Dermis blood vessel endothelial cell (primary cell): ENCODE data around the gene PNLIPRP2. TPM values are rescaled to one million over a fixed set of nuclear protein-coding genes. Genes with fewer than 3 reads are reported as not detected.

Experiments used
- DNase-seq: peaks from one replicate; pipeline ENCODE4 v3.0.0; 2010
- total RNA-seq: library from RNA; depleted of rRNA; stranded (reverse); fragments of >200 nt; gene quantifications from 2 replicates; pipeline ENCODE4 v1.2.3, GENCODE V29; 2014

PNLIPRP2 gene
- total RNA-seq, 1 donor from 2014 or later = not detected

- DNase-seq = no peak
These were observed 37.3 kb downstream of the PNLIPRP2 start for GRCh38 chr10:116657863-116658551.

- no peak for DNase-seq
These were observed 38.4 kb downstream of the PNLIPRP2 start for GRCh38 chr10:116659049-116659670.

- DNase-seq = no peak
These were observed 40.1 kb downstream of the PNLIPRP2 start for GRCh38 chr10:116660860-116661259.

- DNase-seq = no peak
These were observed 42.6 kb downstream of the PNLIPRP2 start for GRCh38 chr10:116663342-116663741.

- no peak for DNase-seq
These were observed 43.9 kb downstream of the PNLIPRP2 start for GRCh38 chr10:116664631-116665030.

GRCh38 chr10:116665541-116666125 is 44.9 kb downstream of the PNLIPRP2 start:
- no peak for DNase-seq

GRCh38 chr10:116667484-116667883 is 46.7 kb downstream of the PNLIPRP2 start:
- DNase-seq = no peak

- no peak for DNase-seq
These were observed 47.3 kb downstream of the PNLIPRP2 start for GRCh38 chr10:116668018-116668417.

GRCh38 chr10:116668446-116668845 is 47.7 kb downstream of the PNLIPRP2 start:
- no peak for DNase-seq

GRCh38 chr10:116669080-116669479 is 48.3 kb downstream of the PNLIPRP2 start:
- DNase-seq = no peak

- DNase-seq = no peak
These were observed 49.3 kb downstream of the PNLIPRP2 start for GRCh38 chr10:116669832-116670644.

GRCh38 chr10:116670706-116671105 is 50.0 kb downstream of the PNLIPRP2 start:
- DNase-seq = no peak

GRCh38 chr10:116671274-116671926 is 50.6 kb downstream of the PNLIPRP2 start:
- no peak for DNase-seq

- no peak for DNase-seq
These were observed 52.1 kb downstream of the PNLIPRP2 start for GRCh38 chr10:116672891-116673290.

GRCh38 chr10:116673866-116674265 is 53.1 kb downstream of the PNLIPRP2 start:
- no peak for DNase-seq

- no peak for DNase-seq
These were observed 54.2 kb downstream of the PNLIPRP2 start for GRCh38 chr10:116674901-116675423.

GRCh38 chr10:116676118-116676517 is 55.4 kb downstream of the PNLIPRP2 start:
- DNase-seq = no peak

GRCh38 chr10:116676633-116677032 is 55.9 kb downstream of the PNLIPRP2 start:
- DNase-seq = no peak

- DNase-seq = no peak
These were observed 58.6 kb downstream of the PNLIPRP2 start for GRCh38 chr10:116679351-116679750.

GRCh38 chr10:116683166-116683565 is 62.4 kb downstream of the PNLIPRP2 start:
- no peak for DNase-seq

- DNase-seq = no peak
These were observed 63.1 kb downstream of the PNLIPRP2 start for GRCh38 chr10:116683821-116684220.

- no peak for DNase-seq
These were observed 64.0 kb downstream of the PNLIPRP2 start for GRCh38 chr10:116684781-116685180.
